ENCODE data around the gene GPATCH8. TPM values are rescaled to one million over a fixed set of nuclear protein-coding genes. Genes with fewer than 3 reads are reported as not detected.
A peak's percentile ranks its signal among the peaks of the same experiment; 100 is the strongest.

The GPATCH8 gene
- polyA plus RNA-seq (2012; ENCODE audit: insufficient read depth, insufficient read length, low read depth): 42.2 TPM

- Histone ChIP-seq H3K4me3 (ENCODE audit: low read depth, low read length) (peak within 1 kb of the TSS; percentile 66), H3K27me3 (no peaks in the 10 kb centered on the region), H3K9me3 (no peaks in the 10 kb centered on the region), H3K4me1 (0 out of 2 replicates have a peak, but pooled peaks cover 3% of the 10 kb centered on the region), H3K36me3 (no peaks in the 10 kb centered on the region; the same call in 1 of the 2 replicates)
- no peak for TF ChIP-seq CTCF (IDR thresholded peaks at IDR 0.05; ENCODE audit: low read depth, low read length)
- peak; percentile 97 for DNase-seq
These were observed at the start of gene GPATCH8 for GRCh38 chr17:44503147-44504029. Gene GPATCH8, minus strand, starts transcription at chr17:44503406. Its CDS starts 36 bp downstream, at chr17:44503370.

GRCh38 chr17:44552361-44552760 lies 49.2 kb upstream of the GPATCH8 start:
- Histone ChIP-seq H3K4me1 (peaks cover 9% of the 10 kb centered on the region; the same call in 1 of the 2 replicates), H3K9me3 (no peaks in the 10 kb centered on the region), H3K36me3 (no peaks in the 10 kb centered on the region), H3K27me3 (no peaks in the 10 kb centered on the region), H3K4me3 (ENCODE audit: low read depth, low read length) (no peak overlapping the region)
- no peak for TF ChIP-seq CTCF (IDR thresholded peaks at IDR 0.05; ENCODE audit: low read depth, low read length)
- no peak for DNase-seq

- TF ChIP-seq CTCF (IDR thresholded peaks at IDR 0.05; ENCODE audit: low read depth, low read length): no peak
- Histone ChIP-seq H3K4me1 (peaks cover 6% of the 10 kb centered on the region; the same call in 1 of the 2 replicates), H3K27me3 (no peaks in the 10 kb centered on the region), H3K4me3 (ENCODE audit: low read depth, low read length) (no peak overlapping the region), H3K36me3 (no peaks in the 10 kb centered on the region), H3K9me3 (no peaks in the 10 kb centered on the region)
- DNase-seq: no peak
These were observed 46.5 kb upstream of the GPATCH8 start for GRCh38 chr17:44549686-44550085.

- Histone ChIP-seq H3K27me3 (no peaks in the 10 kb centered on the region), H3K9me3 (no peaks in the 10 kb centered on the region), H3K4me1 (peaks cover 6% of the 10 kb centered on the region; the same call in 1 of the 2 replicates), H3K36me3 (no peaks in the 10 kb centered on the region), H3K4me3 (ENCODE audit: low read depth, low read length) (no peak overlapping the region)
- DNase-seq: no peak
- TF ChIP-seq CTCF (IDR thresholded peaks at IDR 0.05; ENCODE audit: low read depth, low read length): no peak
These were observed 45.4 kb upstream of the GPATCH8 start for GRCh38 chr17:44548376-44549230.

GRCh38 chr17:44547625-44548267 lies 44.5 kb upstream of the GPATCH8 start:
- no peak for TF ChIP-seq CTCF (IDR thresholded peaks at IDR 0.05; ENCODE audit: low read depth, low read length)
- Histone ChIP-seq H3K36me3 (no peaks in the 10 kb centered on the region), H3K4me3 (ENCODE audit: low read depth, low read length) (no peak overlapping the region), H3K27me3 (no peaks in the 10 kb centered on the region), H3K9me3 (no peaks in the 10 kb centered on the region), H3K4me1 (peaks cover 6% of the 10 kb centered on the region; the same call in 1 of the 2 replicates)
- DNase-seq: no peak
